HCEC 1CT (cell line): Measurements from ENCODE around the gene MRPL11.

Source experiments
- DNase-seq: peaks from one replicate; pipeline ENCODE4 v3.0.0-alpha.2; 2017

Gene MRPL11

GRCh38 chr11:66438504-66439466 lies at the start of gene MRPL11:
Gene MRPL11 (minus strand): TSS chr11:66438848. CDS start chr11:66438754, 94 bp downstream.
- DNase-seq: peak; percentile 92

DNA sequence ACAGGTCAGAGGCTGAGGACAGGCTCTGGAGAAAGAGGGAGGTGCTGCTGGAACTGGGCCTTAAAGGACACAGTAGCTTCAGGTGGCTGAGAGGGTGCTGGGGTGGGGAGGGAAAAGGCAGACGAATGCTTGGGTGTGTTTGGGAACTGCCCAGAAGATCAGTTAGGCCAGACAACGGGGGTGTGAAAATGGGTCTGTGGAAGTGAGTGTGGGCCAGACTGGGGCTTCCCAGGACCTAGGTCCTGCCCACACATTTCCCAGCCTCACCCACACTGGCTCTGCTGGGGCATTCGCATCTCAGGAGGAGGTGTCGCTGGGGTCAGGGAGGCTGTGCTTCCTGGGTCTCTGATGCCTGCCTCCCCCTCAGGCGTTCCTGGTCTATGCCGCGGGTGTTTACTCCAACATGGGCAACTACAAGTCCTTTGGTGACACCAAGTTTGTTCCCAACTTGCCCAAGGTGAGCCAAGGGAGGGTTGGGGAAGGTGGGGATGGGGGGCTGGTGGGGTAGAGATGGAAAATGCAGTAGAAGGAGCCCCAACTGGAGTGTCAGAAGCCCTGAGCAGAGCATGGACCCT lies 46.2 kb upstream of the MRPL11 start:
- no peak for DNase-seq

DNA sequence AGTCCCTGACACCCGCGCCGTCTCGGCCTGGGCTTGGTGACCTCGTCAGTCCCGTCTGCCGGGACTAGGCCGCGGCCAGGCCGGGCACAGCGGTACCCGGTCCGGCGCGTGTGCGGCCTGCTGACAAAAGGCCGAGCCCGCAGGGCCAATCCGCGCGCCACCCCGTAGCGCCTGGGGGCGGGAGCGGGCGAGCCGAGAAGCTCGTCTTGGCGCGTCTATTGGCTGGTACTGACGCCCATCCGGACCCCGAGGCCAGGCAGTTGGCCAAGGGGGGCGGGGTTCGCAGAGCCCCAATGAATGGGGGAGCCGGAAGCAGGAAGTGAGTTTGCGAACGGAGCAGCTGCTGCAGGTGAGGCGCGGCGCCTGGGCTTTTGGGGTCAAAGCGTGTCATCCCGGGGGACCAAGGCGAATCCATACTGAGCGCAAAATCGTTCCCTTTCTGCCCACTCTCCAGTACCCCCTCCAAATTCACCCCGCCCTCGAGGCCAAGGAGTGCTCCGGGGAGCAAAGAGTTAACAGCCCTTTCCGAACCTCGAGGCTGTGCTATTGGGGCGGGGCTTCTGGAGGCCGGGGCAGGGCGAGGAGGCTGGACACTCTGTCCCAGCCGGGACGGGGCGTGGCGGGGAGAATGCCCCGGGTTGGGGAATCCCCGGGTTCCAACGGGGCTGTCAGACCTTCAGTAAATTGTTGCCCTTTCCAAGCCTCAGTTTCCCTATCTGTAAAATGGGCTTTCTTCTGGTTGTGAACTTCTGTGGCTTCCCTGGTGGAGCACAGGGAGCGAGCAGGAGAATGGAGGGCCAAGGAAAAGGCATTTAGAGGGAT lies 41.7 kb upstream of the MRPL11 start, which contains the start of gene DPP3:
TSS of gene DPP3 (plus strand) at position 318 of the 822 bp plus-strand sequence. CDS start 1,767 bp downstream, outside the sequence.
- peak; percentile 97 for DNase-seq

- peak; percentile 29 for DNase-seq
Observed at GRCh38 chr11:66479394-66480116, 40.9 kb upstream of the MRPL11 start.

DNA sequence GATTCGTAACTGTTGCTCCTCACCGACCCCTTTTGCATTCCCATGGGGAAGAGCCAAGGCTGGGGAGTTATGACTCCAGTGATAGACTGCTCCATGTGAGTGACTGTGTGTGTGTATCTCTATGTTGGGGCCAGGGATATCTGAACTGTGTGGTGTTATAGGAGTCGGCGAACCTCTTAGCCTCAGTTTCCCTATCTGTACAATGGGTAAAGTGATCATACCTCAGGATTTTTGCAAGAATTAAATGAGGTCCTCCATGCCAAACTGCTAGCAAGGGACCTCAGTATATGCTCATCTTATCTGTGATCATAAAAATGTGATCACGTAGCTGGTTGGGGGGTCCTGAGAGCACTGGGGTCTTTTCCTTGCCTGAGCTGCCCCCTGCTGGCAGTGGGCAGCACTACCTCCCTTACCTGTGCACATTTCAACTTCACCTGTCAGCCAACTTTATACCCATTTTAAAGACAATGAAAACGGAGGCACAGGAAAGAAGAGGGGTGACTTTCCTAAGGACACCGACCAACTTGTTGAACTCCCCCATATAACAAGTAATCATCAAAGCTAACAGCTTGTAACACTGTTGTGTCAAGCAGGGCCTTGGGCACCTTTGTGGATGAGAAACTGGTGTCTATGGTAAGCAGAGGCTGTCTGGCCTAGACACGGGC lies 40.2 kb upstream of the MRPL11 start:
- DNase-seq: no peak

- DNase-seq: no peak
Observed at GRCh38 chr11:66477263-66478201, 38.9 kb upstream of the MRPL11 start.

GRCh38 chr11:66476841-66477251 lies 38.2 kb upstream of the MRPL11 start:
- no peak for DNase-seq

GRCh38 chr11:66476173-66476840 lies 37.7 kb upstream of the MRPL11 start:
- DNase-seq: no peak

DNA sequence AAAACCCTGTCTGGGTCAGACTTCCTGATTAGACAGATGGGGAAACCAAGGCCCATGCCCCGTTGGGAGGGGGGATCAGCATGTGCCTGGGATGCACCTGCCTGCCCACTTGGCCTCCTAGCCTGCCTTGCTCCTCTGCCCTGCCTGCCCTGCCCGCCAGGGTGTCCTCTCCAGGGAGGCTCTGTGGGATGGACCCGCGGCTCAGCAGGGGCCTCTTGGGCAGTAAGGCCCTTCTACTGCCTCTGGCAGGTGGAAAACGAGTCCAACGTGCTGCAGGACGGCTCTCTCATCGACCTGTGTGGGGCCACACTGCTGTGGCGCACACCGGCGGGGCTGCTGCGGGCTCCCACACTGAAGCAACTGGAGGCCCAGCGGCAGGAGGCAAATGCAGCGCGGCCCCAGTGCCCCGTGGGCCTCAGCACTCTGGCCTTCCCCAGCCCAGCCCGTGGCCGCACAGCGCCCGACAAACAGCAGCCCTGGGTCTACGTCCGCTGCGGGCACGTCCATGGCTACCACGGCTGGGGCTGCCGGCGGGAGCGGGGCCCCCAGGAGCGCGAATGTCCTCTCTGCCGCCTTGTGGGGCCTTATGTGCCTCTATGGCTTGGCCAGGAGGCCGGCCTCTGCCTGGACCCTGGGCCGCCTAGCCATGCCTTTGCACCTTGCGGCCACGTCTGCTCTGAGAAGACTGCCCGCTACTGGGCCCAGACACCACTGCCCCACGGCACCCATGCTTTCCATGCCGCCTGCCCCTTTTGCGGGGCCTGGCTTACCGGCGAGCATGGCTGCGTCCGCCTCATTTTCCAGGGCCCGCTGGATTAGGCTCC lies 36.9 kb upstream of the MRPL11 start:
- no peak for DNase-seq

DNA sequence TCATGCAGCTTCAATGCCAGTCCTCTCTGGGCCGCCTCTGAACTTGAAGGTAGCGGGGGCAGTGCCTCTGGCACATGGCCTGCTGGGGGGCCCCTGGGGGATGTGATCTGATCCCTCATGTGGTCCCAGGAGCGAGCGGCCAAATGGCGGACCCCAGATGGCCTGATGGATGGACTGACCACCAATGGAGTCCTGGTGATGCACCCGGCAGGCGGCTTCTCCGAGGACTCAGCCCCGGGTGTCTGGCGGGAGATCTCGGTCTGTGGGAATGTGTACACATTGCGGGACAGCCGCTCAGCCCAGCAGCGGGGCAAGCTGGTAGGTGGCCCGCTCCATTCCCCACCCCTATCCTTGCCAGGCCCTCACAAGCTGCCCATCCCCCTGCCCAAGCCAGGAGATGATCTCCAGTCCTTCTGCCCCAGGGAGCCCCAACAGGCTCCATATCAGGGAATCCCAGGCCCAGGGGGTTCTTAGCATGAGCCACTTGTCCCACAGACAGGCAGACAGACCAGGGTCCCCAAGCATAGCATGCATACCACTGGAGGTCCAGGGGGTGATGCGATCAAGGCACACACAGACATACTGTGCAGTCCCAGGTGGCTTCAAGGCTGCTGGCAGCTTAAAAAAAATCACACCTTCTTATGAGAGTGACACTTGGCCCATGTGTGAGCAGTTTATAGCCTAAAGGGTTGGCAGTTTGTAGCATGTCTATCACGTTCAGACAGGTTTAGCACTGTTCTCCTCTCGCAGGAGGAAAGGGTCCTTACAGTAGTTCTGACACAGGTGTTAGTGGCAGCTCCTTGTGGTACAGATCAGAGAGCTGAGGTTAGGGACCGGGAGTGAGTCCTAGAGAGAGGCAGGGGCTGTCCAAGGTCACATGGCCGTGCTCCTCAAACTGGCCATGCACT lies 35.2 kb upstream of the MRPL11 start:
- no peak for DNase-seq

- DNase-seq: no peak
Observed at GRCh38 chr11:66473167-66473566, 34.5 kb upstream of the MRPL11 start.

GRCh38 chr11:66472054-66472453 lies 33.4 kb upstream of the MRPL11 start:
- DNase-seq: no peak

DNA sequence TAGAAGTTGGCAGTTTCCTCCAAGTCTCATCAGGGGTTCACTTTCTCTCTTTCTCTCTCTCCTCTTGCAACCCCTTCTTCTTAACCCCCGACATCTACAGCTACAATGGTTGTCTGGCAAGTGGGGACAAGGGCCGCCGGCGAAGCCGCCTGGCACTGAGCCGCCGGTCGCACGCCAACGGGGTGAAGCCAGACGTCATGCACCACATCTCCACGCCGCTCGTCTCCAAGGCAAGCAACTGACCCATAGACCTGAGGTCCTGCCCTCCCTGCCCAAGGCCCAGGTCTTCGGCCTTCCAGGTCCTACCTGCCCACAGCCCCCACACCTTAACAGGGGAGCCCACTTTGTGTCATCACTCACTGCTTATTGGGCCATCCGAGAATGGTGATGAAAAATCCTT lies 32.5 kb upstream of the MRPL11 start:
- DNase-seq: no peak

- no peak for DNase-seq
Observed at GRCh38 chr11:66470015-66470414, 31.4 kb upstream of the MRPL11 start.

- DNase-seq: no peak
Observed at GRCh38 chr11:66469441-66469840, 30.8 kb upstream of the MRPL11 start.

GRCh38 chr11:66468691-66469090 lies 30.0 kb upstream of the MRPL11 start:
- no peak for DNase-seq

- DNase-seq: no peak
Observed at GRCh38 chr11:66467756-66468155, 29.1 kb upstream of the MRPL11 start.

DNA sequence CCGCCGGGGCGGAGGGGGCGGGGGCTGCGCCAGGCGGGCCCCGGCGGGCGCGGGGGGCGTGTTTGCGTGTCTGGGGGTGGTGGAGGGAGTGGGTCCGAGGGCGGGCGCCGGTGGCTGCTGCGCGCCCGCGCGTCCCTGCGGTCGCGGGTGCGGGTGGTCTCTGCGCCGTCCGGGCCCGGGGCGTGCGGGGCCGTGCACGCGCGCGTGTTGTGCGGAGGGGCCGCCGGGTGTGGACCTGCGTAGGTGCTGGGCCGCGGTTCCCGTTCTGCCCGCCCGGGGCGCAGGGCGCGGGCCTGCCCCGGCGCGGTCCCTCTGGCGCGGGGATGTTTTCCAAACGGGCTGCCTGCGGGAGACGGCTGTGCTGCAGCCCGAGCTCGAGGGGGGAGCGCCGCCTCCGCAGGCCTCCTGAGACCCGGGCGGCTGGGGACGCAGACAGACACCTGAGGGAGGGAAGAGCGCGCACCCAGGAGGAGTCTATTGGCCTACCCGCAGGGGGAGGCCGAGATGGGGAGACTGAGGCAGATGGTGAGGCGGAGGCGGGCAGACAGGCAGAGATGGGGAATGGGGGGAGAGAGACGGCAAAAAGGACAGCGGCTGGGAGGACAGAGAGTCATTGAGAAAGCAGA lies 28.5 kb upstream of the MRPL11 start:
- DNase-seq: no peak
